Measurements from ENCODE around the gene PACC1.

Gene PACC1

DNA sequence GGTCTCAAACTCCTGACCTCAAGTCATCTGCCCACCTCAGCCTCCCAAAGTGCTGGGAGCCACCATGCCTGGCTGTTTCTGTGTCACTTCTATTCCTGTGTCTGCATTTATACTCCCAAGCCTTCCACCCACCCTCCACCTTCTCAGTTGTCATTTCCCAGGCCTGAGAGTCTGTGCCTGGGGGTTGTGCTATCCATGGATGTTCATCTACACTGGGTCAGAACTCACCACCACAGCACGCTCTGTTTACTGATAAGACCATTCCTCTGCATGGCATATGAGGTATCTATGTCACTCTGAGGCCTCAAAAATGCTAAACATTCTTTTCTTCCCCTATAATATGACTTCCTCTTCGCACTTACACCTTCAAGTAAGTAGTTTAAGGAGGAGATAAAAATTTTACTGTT, 24.1 kb upstream of the PACC1 start:
- DNase-seq (ENCODE audit: low spot score): no peak

DNA sequence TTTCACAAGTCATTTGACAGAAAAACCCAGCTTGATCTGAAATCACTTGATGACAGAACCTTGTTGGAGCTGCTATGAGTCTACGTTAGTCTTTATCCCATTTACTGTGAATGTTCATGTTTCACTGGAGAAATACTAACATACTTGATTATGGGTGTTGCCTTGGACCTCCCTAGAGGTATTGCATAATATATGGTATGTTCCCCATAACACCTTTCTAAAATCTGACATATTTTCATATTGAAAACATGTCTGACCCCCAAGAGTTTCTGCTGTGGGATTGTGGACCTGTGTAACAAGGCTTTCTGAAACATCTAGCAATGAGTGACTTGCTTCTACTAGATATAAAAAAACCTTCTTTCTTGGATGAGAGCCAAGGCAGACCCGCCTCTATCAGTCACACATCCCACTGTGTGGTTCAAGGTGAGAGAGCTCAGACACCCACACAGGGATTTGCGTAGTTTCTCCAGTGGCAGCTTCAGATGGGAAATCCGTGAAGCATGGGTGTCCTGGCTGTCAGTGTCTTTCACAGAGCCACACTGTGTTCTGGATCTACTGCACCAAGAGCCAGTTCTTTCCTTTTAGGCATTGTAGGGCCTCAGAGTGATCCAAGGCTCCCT, 22.6 kb upstream of the PACC1 start:
- DNase-seq (ENCODE audit: low spot score): no peak

DNA sequence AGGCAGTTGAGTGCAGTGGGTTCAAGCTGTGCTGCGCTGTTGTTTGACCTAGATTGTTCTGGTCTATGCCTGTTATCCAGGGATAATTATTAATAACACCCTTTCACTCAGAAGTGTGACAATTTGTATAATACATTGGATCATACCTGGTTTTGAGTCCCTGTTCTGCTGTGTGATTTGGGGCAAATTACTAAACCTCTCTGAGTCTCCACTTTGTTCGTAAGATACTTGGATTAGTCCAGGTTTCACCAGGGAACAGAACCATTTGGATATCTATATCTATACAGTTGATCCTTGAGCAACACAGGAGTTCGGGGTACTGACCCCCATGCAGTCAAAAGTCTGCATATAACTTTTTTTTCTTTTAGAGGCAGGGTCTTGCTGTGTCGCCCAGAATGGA, 20.3 kb upstream of the PACC1 start:
- DNase-seq (ENCODE audit: low spot score): no peak

DNA sequence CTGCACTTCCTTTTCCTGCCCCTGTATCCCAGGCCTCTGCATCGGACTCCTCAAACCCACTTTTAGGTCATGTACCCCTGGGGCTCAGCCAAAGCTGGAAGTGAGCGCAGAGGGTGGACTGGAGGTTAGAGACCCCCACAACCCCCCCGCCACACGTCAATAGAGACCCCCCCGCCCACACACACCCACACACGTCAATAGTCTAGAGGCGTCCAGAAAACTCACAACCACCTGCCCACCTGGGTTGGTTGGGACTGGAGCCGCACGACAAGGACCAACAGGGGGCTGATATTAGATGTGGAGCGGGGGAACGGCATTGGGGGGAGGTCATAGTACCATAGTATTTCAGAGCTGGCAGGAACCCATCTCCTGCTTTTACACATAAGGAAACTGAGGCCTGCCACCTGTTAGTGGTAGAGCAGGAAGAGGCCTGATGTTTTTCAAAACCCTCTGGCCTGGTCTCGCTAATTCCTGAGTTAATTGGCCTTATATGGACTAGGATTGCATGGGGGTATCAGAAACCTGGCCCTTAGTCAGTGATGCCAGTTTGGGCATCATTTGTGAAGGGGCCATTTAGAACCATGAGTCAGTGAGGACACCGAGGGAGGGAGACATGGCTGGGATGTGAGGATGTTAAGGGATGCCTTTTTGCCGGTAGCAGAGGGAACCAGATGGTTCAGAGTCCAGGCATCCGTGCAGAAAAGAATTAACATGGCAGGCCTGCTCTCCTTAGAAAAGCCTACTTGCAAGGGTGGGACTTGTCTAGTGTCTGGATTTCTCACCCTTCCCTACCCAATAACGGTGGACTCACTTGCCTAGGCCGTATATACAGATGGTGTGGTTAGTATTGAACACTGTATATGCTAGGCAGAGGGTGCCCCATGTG, 19.1 kb upstream of the PACC1 start:
- no peak for DNase-seq (ENCODE audit: low spot score)

DNA sequence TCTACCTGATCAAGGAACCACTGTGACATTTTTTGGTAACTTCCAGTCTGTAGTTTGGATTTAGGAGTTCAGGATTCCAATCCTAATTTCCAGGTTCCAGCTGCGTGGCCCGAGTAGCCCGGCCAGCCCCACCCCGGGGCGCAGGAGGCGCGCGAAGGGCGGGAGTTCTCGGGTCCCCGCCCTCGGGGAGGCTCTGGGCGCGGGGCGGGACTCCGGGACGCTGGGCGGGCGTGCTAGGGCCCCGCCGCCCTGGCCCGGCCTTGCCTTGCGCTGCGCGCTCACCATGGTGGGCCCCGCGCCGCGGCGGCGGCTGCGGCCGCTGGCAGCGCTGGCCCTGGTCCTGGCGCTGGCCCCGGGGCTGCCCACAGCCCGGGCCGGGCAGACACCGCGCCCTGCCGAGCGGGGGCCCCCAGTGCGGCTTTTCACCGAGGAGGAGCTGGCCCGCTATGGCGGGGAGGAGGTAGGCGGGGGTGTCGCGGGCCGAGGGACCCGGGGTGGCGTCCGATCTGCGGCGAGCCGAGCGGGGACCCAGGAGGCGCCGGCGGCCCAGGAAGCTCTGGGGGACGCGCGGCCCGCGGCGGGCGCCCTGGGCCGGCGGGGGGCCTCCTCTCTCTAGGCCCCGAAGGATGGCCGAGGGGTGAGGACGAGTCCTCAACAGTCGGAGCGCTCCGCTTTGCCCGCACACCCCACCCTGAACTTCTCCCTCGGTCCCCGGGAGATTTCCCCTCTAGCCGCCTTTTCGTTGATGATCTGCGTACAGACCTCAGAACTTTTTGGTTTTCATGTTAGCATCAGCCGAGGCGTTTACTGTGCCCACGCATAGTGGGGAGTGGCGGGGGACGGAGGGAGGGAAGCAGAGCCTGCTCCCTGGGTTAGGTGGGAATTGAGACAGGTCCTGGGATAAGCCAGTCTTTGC, 18.2 kb upstream of the PACC1 start, which contains the start of gene NENF:
Gene NENF, plus strand, starts transcription at position 260 of the 916 bp plus-strand sequence. Its CDS starts 24 bp downstream, at position 284.
- DNase-seq (ENCODE audit: low spot score): peak; percentile 59

DNA sequence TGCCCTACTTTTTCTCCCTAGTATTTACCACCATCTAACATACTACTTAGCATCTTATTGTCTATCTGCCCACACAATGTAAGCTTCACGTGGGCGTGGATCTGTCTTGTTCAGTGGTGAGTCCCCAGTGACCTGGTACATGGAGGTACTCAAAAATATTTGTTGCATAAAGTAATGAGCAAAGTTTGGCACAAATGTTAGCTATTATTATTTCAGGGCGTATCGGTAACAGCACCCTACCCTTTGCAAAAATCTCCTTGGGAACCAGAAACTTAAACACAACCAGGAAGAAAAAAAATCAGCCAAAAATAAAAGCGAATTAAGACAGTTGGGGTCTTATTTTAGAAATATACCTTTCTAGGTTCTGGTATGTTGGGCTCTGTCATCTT, 17.6 kb upstream of the PACC1 start:
- no peak for DNase-seq (ENCODE audit: low spot score)

DNA sequence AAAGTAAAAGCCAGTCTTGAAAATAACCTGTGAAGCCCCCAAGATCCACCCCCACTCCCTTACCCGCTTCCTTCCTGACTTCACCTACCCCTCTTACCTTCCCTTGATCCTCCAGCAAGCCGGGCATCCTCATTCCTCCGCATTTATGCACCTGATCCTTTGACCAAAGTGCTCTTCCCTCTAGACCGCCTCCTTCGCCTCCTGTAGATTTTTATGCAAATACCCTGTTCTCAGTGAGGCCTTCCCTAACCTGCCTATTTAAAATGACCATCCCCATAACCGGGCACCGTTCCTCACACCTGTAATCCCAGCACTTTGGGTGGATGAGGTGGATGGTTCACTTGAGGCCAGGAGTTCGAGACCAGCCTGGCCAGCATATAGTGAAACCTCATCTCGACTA, 17.0 kb upstream of the PACC1 start:
- DNase-seq (ENCODE audit: low spot score): no peak

DNA sequence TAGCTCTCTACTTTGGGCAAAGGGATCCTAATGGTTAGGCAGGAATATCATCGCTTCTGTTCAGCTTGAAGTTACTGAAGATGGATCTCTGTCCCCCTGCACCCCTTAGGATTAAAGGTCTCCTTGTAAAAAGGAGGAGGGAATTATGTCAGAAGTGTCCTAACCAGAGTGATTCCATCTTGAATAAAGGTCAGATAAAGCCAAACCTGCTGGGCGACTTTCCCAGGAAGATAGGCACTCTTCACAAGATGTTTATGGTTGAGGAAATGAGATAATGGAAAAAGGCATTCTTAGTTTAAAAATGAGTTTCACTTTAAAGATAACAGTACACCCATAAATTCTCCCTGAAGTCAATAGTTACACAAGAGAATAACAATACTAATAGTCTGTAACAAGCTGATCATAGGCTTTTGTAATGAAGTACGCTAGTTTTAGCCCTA, 16.3 kb upstream of the PACC1 start:
- no peak for DNase-seq (ENCODE audit: low spot score)

DNA sequence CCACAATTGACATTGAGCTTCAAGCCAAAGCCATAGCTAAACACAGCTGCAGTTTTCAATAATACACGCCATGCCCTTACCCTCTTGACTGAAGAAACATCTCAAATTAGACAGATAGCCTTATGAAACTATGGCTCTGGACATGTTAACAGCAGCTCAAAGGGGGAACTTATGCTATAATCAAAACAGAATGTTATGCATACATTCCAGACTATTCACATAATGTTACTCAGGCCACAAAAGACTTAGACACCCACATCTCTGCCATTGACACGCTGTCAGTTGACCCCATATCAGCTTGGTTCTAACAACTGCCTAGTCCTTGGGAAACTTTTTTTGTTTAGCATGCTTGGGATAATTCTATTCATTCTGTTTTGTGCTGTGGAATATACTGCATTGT, 15.7 kb upstream of the PACC1 start:
- no peak for DNase-seq (ENCODE audit: low spot score)

DNA sequence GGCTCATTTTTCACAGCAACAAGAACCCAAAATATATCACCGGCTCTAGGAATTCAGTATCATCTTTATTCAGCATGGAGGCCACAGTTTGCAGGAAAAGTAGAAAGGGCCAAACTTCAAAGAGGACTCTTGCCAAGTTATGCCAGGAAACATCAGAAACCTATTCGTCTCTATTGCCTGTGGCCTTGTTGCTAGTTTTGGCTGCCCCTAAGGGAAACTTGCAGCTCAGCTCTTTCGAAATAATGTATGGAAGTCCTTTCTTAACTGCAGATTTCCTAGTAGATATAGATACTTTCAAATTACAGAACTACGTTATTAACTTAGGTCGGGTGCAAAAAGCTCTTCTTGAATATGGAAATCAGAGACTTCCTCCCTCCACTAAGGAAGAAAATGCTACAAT, 13.8 kb upstream of the PACC1 start:
- no peak for DNase-seq (ENCODE audit: low spot score)

DNA sequence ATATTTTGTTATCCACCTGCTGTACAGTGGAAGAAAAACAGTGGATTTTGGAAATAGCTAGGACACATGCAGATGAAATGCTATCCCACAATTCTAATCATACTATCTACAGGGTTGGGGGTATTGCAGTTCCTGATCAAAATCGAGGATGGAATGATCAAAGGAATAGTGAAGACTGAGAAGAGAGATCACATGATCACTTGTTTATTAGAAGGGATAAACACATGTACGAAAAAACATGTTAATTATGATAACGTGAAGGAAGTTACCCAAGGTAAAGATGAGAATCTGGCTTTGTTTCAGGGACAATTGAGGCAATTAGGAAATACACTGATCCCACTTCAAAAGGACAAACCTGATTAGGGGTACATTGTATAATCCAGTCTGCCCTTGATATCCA, 9.2 kb upstream of the PACC1 start:
- DNase-seq (ENCODE audit: low spot score): no peak

DNA sequence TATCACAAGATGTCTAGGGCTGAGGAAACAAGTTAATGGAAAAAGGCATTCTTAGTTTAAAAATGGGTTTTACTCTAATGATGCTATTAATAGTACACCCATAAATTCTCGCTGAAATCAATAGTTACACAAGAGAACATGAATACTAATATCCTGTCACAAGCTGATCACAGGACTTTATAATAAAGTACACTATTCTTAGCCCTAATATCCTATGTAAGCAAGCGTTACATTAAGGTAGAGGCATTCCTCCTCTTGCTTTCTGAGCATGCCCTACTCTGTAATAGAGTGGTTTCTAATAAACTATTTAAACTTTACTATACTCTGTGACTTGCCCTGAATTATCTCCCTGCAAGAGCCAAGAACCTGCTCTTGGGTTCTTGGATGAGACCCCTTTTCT, 6.5 kb upstream of the PACC1 start:
- DNase-seq (ENCODE audit: low spot score): no peak

DNA sequence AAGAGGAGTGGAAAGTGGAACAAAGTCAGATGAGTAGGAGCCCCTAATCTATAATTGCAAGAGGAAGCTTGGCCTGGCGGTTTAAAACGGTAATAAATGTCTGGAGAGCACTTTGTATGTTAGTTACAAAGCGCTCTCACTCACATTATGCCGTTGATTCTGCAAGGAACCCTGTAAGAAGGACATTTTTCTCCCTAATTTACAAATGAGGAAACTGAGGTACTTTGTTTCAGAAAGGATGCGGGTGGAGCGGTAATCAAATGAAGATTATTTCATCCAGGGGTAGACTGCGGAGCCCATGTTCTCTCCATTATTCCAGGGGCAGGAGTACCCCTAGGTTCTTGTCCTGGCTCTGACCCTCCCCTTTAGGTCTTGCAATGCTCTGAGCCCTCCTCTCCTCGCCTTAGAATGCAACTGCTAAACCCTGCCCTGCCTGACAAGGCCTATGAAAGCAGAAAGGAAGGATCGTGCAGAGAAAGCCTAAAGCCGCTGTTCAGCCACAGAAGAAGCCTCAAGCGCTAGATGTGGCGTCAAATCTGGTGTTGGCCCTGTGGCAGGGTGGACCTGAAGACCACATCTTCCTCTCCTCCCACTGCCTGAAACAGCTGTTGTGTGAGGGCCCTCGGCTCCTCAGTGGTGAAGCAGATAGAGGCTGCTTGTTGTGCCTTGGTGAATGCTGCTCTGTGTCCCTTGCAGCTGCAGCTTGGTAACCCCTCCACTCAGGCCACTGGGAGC, 588 bp upstream of the PACC1 start:
- DNase-seq (ENCODE audit: low spot score): no peak

DNA sequence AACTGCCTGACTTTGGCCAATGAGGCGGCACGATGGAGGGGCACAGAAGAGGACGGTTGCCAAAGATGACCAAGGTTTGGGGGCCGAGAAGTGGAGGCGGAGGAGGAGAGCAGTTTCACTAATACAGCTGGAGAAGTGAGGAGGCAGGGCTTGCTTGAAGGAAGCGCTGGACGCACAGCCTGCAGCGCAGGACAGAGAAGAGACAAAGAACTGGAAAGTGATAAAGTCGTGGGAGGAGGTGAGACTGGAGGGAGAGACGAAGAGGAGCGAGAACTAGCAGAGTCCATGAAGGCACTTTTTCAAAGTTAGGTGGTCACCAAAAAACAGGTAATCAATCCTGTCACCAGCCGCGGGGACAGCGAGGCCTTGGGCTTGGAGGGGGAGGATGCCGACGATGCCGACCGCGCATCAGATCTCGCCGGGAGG, 771 bp downstream of the PACC1 start:
- no peak for DNase-seq (ENCODE audit: low spot score)

DNA sequence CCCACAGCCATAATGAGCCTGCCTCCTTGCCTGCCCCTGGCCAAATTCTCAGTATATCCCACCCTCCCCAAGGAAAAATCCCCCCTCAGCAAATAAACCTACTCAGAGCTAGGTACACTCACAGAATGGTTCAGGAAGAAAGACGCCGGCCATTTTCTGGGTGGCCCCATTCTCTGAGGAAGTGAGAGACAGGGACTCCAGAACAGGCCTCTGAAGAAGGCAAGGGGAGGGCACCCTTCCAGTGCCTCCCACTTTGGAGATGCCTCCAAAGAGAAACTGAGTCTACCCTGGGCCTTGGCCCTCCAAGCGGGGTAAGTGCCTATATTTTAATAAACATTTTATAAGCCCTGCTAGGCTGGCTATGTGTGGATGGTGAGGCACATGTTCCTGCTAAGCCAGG, 2.3 kb downstream of the PACC1 start:
- no peak for DNase-seq (ENCODE audit: low spot score)

DNA sequence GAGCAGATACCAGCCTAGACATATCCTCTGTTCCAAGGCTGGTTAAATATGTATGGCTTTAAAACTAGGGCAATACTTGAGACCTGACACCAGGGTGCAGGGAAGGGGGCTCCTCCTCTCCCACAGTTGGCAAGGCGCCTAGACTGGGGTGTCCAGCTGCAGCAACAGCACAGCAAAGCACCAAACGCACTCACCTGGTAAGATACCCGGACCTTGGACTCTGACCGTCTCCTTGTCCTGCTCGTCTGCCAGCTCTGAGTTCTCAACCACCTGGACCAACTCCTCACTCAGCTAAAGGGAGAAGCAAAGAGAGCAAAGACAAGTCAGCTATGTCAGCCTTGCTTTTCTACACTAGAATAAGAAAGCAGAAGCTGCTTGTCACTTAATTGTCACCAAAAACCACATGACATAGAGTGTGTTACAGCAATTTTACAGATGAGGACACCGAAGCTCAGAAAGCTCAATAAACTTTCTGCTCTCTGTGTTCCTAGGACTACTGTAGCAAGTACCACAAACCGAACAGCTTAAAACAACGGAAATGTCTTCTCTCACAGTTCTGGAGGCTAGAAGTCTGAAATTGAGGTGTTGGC, 4.4 kb downstream of the PACC1 start:
- DNase-seq (ENCODE audit: low spot score): no peak

DNA sequence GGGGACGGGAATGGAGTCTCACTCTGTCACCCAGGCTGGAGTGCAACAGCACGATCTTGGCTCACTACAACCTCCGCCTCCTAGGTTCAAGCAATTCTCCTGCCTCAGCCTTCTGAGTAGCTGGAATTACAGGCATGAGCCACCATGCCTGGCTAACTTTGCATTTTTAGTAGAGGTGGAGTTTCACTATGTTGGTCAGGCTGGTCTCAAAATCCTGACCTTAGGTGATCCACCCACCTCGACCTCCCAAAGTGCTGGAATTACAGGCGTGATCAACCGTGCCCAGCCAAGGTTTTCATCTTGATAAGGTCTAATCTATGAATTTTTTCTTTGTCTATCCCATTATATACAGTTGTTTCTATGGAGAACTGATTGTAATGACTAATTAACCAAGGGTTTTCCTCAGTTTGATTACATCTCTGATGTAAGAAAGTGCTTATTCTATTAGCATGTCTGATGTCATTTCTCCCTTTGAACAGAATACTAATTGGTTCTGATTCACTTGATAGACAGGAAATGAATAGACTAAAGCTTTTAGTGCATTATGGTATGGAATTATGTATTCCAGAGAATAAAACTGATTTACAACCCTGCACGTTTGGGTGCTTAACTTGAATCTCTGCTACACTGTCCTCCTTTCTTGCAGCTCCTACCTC, 11.9 kb downstream of the PACC1 start:
- DNase-seq (ENCODE audit: low spot score): no peak

DNA sequence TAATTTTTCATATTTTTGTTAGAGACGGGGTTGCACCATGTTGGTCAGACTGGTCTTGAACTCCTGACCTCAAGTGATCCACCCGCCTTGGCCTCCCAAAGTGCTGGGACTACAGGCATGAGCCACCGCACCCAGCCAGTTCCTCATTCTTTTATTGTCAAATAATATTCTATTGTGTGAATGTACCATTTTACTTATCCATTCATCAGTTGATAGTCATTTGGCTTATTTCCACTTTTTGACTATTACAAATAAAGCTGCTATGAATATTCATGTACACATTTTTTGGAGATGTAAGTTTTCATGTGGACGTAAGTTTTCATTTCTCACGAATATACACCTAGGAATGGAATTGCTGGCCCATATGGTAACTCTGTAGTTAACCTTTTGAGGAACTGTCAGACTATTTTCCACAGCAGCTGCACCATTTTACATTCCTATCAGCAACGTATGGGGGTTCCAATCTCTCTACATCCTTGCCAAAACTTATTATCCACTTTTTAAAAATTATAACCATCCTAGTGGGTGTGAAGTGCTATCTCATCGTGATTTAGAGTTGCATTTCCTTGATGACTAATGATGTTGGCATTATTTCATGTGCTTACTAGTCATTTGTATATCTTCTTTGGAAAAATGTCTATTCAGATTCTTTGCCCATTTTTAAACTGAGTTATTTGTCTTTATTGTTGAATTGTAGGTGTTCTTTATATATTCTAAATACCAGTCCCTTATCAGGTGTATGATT, 12.7 kb downstream of the PACC1 start:
- DNase-seq (ENCODE audit: low spot score): no peak

DNA sequence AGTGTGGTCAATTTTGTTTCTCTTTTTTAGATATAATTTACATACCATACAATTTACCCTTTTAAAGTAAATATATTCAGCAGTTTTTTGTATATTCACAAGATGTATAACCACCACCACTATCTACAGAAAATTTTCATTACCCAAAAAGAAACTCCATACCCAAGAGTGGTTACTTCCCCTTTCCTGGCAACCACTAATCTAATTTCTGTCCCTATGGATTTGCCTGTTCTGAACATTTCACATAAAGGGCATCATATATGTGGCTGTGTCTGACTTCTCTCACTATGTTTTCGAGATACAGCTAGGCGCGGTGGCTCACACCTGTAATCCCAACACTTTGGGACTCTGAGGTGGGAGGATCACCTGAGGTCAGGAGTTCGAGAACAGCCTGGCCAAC, 13.6 kb downstream of the PACC1 start:
- DNase-seq (ENCODE audit: low spot score): no peak

DNA sequence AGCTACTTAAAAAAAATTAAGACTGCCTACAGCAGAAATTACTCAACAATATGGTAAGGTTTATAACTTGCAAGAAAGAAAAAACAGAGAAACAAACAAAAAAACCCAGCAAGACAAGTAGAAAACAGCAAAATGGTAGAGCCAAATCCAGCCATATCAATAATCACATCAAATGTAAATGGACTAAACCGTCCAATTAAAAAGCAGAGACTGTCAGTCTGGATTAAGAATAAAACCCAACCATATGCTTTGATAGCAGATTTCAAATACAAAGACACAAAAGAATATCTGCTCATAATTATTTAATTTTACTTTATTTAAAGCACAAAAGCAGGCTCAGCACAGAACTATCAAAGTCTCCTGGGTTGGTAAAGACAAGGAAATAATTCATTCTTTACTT, 17.5 kb downstream of the PACC1 start:
- DNase-seq (ENCODE audit: low spot score): no peak
